Cardiac muscle cell (in vitro differentiated cells and primary cell): ENCODE data around the gene CRB3. TPM values are rescaled to one million over a fixed set of nuclear protein-coding genes. Genes with fewer than 3 reads are reported as not detected.

ENCODE experiments used
- DNase-seq, 2 donors: peaks; one replicate each; pipeline versions ENCODE4 v3.0.0 to v3.0.0-alpha.2; 2010 to 2017; ENCODE audit warnings: low read depth in 1 of 2, low spot score in 1 of 2
- H3K27ac ChIP-seq: fragments of 200-600 bp; sonication (generic); 2 replicates; pipeline ENCODE4 v1.5.1; 2016
- H3K27me3 ChIP-seq: fragments of 200-600 bp; sonication (generic); 2 replicates; pipeline ENCODE4 v1.6.0; 2016; ENCODE audit warnings: control low read depth
- H3K36me3 ChIP-seq: fragments of 200-600 bp; sonication (generic); 2 replicates; pipeline ENCODE4 v1.5.1; 2016; ENCODE audit warnings: control low read depth
- H3K4me1 ChIP-seq: fragments of 200-600 bp; sonication (generic); 2 replicates; pipeline ENCODE4 v1.8.1; 2017; ENCODE audit warnings: low read depth, mild to moderate bottlenecking, mixed run types
- H3K4me3 ChIP-seq: fragments of 200-600 bp; sonication (generic); 2 replicates; pipeline ENCODE4 v1.5.1; 2016; ENCODE audit warnings: mild to moderate bottlenecking
- H3K9me3 ChIP-seq: fragments of 200-600 bp; sonication (generic); 2 replicates; pipeline ENCODE4 v1.5.1; 2017; ENCODE audit warnings: low read depth, mild to moderate bottlenecking, control low read depth
- CTCF ChIP-seq: IDR thresholded peaks from 2 replicates; pipeline ENCODE4 v1.5.1; 2012; ENCODE audit warnings: low read depth, mild to moderate bottlenecking, low read length
- polyA plus RNA-seq: library from polyadenylated mRNA; unstranded; fragments of >200 nt; fragmentation: Nextera tagmentation; extraction: Ambion mirVana; gene quantifications from 2 replicates; pipeline ENCODE4 v1.2.1, GENCODE V29; 2016
- total RNA-seq: library from RNA; depleted of rRNA; stranded (reverse); fragments of >200 nt; gene quantifications from 2 replicates; pipeline ENCODE4 v1.2.3, GENCODE V29; 2016

Gene CRB3
- total and polyA plus RNA-seq, 2 experiments from 2014 or later, result 1.1 to 2.9 TPM

- H3K4me1 ChIP-seq, result peaks cover 11% of the 10 kb centered on the region
- peaks cover 18% of the 10 kb centered on the region for H3K27me3 ChIP-seq
- no peaks in the 10 kb centered on the region for H3K9me3 ChIP-seq
- TF ChIP-seq CTCF, result no peak
- H3K27ac ChIP-seq, result no peak overlapping the region
- peak overlapping the region; percentile 62 for H3K4me3 ChIP-seq
- H3K36me3 ChIP-seq, result peaks cover 20% of the 10 kb centered on the region
- DNase-seq, result no peak
These were observed 5.9 kb upstream of the CRB3 start for GRCh38 chr19:6457958-6458694.

- H3K27ac ChIP-seq, result no peak overlapping the region
- TF ChIP-seq CTCF, result no peak
- H3K4me3 ChIP-seq, result peak overlapping the region; percentile 62
- peaks cover 24% of the 10 kb centered on the region for H3K27me3 ChIP-seq
- H3K4me1 ChIP-seq, result peaks cover 11% of the 10 kb centered on the region
- no peak for DNase-seq
- H3K9me3 ChIP-seq, result no peaks in the 10 kb centered on the region
- peaks cover 14% of the 10 kb centered on the region for H3K36me3 ChIP-seq
These were observed 5.3 kb upstream of the CRB3 start for GRCh38 chr19:6458695-6459261.

GRCh38 chr19:6459262-6460098 lies 4.6 kb upstream of the CRB3 start, which contains the start of gene SLC25A23:
Gene SLC25A23, minus strand, starts transcription at chr19:6459792. Its CDS starts 164 bp downstream, at chr19:6459628.
- peaks cover 11% of the 10 kb centered on the region for H3K4me1 ChIP-seq
- peak within 1 kb of the TSS; percentile 84 for H3K27ac ChIP-seq

GRCh38 chr19:6460099-6460884 lies 3.8 kb upstream of the CRB3 start:
- Histone ChIP-seq H3K4me3 (peak overlapping the region; percentile 62), H3K9me3 (no peaks in the 10 kb centered on the region), H3K36me3 (peaks cover 7% of the 10 kb centered on the region), H3K27me3 (peaks cover 40% of the 10 kb centered on the region), H3K4me1 (peaks cover 11% of the 10 kb centered on the region), H3K27ac (peak overlapping the region; percentile 84)
- peak; percentile 99 to 100 for DNase-seq
- TF ChIP-seq CTCF, result peak; percentile 41

More at GRCh38 chr19:6459262-6460098, 4.6 kb upstream of the CRB3 start, which contains the start of gene SLC25A23:
- TF ChIP-seq CTCF, result no peak
- Histone ChIP-seq H3K36me3 (peaks cover 7% of the 10 kb centered on the region), H3K9me3 (no peaks in the 10 kb centered on the region), H3K4me3 (peak within 1 kb of the TSS; percentile 62), H3K27me3 (peaks cover 31% of the 10 kb centered on the region)
- peak; percentile 83 to 86 for DNase-seq

- TF ChIP-seq CTCF, result no peak
- H3K4me1 ChIP-seq, result no peaks in the 10 kb centered on the region
- no peak overlapping the region for H3K27ac ChIP-seq
- DNase-seq, result no peak
- no peaks in the 10 kb centered on the region for H3K36me3 ChIP-seq
- H3K4me3 ChIP-seq, result no peak overlapping the region
- no peaks in the 10 kb centered on the region for H3K9me3 ChIP-seq
- peaks cover 48% of the 10 kb centered on the region for H3K27me3 ChIP-seq
These were observed 935 bp downstream of the CRB3 start for GRCh38 chr19:6465006-6465405.
